K562 treated with DMSO at 1 percent for 24 hours (cell line): ENCODE data around the gene UQCRC2. TPM values are rescaled to one million over a fixed set of nuclear protein-coding genes. Genes with fewer than 3 reads are reported as not detected.

Source experiments
- total RNA-seq: library from RNA; unstranded; fragments of 300-600 nt; gene quantifications from 2 replicates; pipeline ENCODE4 v1.2.3, GENCODE V29; 2022; ENCODE audit warnings: low read depth; ENCODE audit not compliant: insufficient read depth

Gene UQCRC2
- total RNA-seq, result 145 and 159 TPM in 2 replicates

DNA sequence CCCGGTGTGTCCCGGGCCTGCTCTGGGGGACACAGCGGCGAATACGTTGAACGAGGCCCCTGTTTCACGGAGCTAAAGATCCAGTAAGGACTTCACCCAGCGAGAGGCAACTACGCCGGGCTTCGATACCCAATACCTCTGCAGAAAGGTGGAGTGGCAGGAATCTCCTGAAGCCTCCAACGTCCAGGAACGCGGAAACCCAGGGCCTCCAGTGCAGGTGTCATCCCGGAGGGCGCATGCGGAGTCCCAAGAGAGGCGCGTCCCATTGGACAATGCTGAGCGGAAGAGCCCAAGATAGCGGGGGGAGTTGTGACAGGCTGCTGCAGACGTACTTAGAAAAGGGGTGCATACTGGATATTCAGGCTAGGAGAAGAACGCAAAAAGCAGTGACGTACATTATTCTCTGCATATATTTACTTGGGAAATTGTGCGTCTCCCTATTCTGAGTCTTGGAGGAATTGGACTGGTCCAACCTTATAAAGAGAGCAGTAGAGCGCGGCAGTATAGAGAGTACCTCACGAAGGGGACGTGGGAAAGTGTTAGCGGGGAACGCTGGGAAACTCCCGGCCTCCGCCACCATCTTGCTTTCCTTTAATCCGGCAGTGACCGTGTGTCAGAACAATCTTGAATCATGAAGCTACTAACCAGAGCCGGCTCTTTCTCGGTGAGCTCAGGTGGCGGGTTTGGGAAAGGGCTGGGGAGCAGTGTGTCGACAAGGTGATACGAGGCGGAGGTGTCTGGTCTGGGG lies at the start of gene UQCRC2:
Gene UQCRC2, plus strand, starts transcription at position 569 of the 748 bp plus-strand sequence. Its CDS starts 63 bp downstream, at position 632.

DNA sequence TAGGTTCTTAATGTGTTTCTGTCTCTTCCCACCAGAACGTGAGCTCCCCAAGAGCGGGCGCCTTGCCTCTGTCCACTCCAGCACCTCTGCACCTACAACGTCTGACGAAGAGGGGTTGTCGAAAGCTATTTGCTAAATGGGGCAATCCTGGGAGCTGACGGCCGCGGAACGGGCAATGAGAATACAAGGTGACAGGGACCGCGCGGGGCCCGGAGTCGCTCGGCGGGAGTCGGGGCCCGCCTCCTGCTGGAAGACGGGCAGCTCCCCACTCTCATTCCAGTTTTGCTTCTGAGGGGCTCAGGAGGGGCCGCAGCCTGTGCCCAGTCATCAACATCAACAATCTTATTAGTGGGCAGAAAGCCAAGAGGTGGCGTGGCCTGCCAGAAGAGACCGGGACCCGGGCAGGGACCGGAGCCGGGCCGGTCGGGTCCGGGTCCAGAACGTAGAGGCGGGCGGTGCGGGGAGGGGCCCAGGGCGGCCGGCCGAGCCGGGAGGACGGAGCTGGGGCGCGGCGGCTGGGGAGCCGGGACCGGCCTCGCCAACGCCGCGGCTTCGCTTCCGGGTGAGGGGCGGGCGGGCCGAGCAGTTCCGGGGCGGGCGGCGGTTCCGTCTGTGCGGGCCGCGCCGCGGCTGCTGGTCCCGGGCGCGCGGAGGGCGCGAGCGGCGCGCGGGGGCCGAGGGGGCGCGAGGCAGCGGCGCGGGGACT lies 54.5 kb downstream of the UQCRC2 start, which contains the start of gene MOSMO:
Gene MOSMO, plus strand, starts transcription at position 603 of the 706 bp plus-strand sequence. CDS start 191 bp downstream, outside the sequence.

Other genes starting within 250 kb of the UQCRC2 start
- gene NPIPB4, start 95.6 kb upstream of the UQCRC2 start, total RNA-seq, result 10.2 and 12.5 TPM in 2 replicates
- not detected in 2 replicates for gene PDZD9, start 47.8 kb downstream of the UQCRC2 start, total RNA-seq
- gene MOSMO, start 54.8 kb downstream of the UQCRC2 start, total RNA-seq, result 5.7 and 6.0 TPM in 2 replicates
- 0.05 TPM in 1 of 2 replicates, not detected in the other for gene VWA3A, start 139.2 kb downstream of the UQCRC2 start, total RNA-seq
- gene SDR42E2, start 209.1 kb downstream of the UQCRC2 start, total RNA-seq, result not detected in 2 replicates